ENCODE measurements around the gene VPS37C. TPM values are rescaled to one million over a fixed set of nuclear protein-coding genes. Genes with fewer than 3 reads are reported as not detected.

VPS37C gene
- total and polyA plus RNA-seq, 10 of the 15 experiments (the other 5 are each of a cell fraction or from before 2014, with no cell fraction given): 0.39 to 16.5 (median 7.8) TPM

GRCh38 chr11:61133956-61134662 lies 27.1 kb downstream of the VPS37C start:
- RAD21 ChIA-PET (ENCODE audit: unreplicated experiment): interaction anchor here (0.6 to 1.1 kb wide), 2 partner anchors 9 to 40 kb away, joined by 3 to 4 read pairs; no protein-coding TSS in a partner anchor
- H2AFZ ChIP-seq (ENCODE audit: control insufficient read depth, low read depth, low read length): no peak overlapping the region
- peaks cover 4 to 17% of the 10 kb centered on the region in 2 experiments; a peak in 3 of 4 replicates for H3K36me3 ChIP-seq (ENCODE audit: control insufficient read depth in 2 of 2, insufficient read depth in 2 of 2, low read length in 1 of 2)
- ATAC-seq: no peak
- H3K9ac ChIP-seq (ENCODE audit: control insufficient read depth, insufficient read depth, low read length): no peak overlapping the region
- intact Hi-C loops (cut with micrococcal nuclease; ENCODE audit: unreplicated experiment) (no loop called here), in situ Hi-C loops (cut with MboI) (no loop called here)
- TF ChIP-seq CEBPB (IDR thresholded peaks at IDR 0.05; ENCODE audit: borderline replicate concordance in 1 of 2, low read depth in 2 of 2, low read length in 2 of 2) (no peak), RBBP5 (conservative IDR thresholded peaks at IDR 0.05) (no peak), PBX3 (IDR thresholded peaks at IDR 0.05; ENCODE audit: insufficient replicate concordance, low read depth, low read length) (no peak), ZNF384 (IDR thresholded peaks at IDR 0.05; ENCODE audit: borderline replicate concordance, low read depth, low read length) (no peak), RCOR1 (conservative IDR thresholded peaks at IDR 0.05; ENCODE audit: low read depth, low read length) (no peak), SMAD1 (IDR thresholded peaks at IDR 0.05; ENCODE audit: low read depth, partially characterized antibody) (no peak), GATAD2B (conservative IDR thresholded peaks at IDR 0.05; ENCODE audit: low read depth) (no peak), HDAC2 (IDR thresholded peaks at IDR 0.05) (no peak), EZH2 (IDR thresholded peaks at IDR 0.05; ENCODE audit: borderline replicate concordance, control insufficient read depth, low read depth, low read length) (no peak), RAD51 (IDR thresholded peaks at IDR 0.05) (no peak), NFYB (IDR thresholded peaks at IDR 0.05; ENCODE audit: insufficient read depth, low read depth, low read length) (no peak)
- H3K79me2 ChIP-seq (ENCODE audit: control insufficient read depth, insufficient read depth, low read length): no peaks in the 10 kb centered on the region
- CTCF ChIA-PET: interaction anchor here (0.8 to 1.7 kb wide), 3 partner anchors 34 to 303 kb away, joined by 3 to 7 read pairs (median 4); no protein-coding TSS in a partner anchor
- H3K27ac ChIP-seq (ENCODE audit: control insufficient read depth, insufficient read depth): no peak overlapping the region
- H3K4me3 ChIP-seq: no peak overlapping the region
- FAIRE-seq: no peak
- POLR2A ChIA-PET: interaction anchor here (1.2 to 1.4 kb wide), 2 partner anchors 25 to 90 kb away, joined by 3 read pairs; no protein-coding TSS in a partner anchor
- H3K27me3 ChIP-seq (replicated peaks in 1 of 2; ENCODE audit: control insufficient read depth in 2 of 2, insufficient read depth in 2 of 2, low read length in 1 of 2): no peaks in the 10 kb centered on the region
- H3K4me1 ChIP-seq (ENCODE audit: control insufficient read depth, insufficient read depth, low read length): peaks cover 7% of the 10 kb centered on the region
- SMC1A ChIA-PET (ENCODE audit: uncharacterized antibody, unreplicated experiment): interaction anchor here (1.1 kb wide), 1 partner anchor 164 kb away, joined by 4 read pairs; no protein-coding TSS in a partner anchor
- no TSS peak for BruUV-seq (replicated peaks)
- no peak for DNase-seq (ENCODE audit: low read depth, low spot score)
- WGBS (ENCODE audit: insufficient coverage, insufficient replicate concordance, low lambda C conversion rate, missing lambda C conversion rate): 86% methylated on average over 18 of the region's 18 CpGs
- H3K4me2 ChIP-seq (ENCODE audit: control insufficient read depth, insufficient read depth): no peak overlapping the region
- no peaks in the 10 kb centered on the region for H3K9me3 ChIP-seq (replicated peaks; ENCODE audit: control insufficient read depth, insufficient read depth, low read length)
- H4K20me1 ChIP-seq (ENCODE audit: control insufficient read depth, insufficient read depth): no peaks in the 10 kb centered on the region

All from GM12878 (cell line).